RWPE1 (cell line): Measurements from ENCODE around the gene POU6F2.

ENCODE experiments used
- CTCF ChIA-PET: fragments of 350-600 bp; sonication (Branson Sonifier 250); formaldehyde crosslinking; extraction: SDS; loops from one replicate; lab custom pipeline; 2021; lab: Yijun Ruan, JAX
- POLR2A ChIA-PET: fragments of 400-600 bp; formaldehyde crosslinking; extraction: SDS; loops from one replicate; lab custom pipeline; 2020; ENCODE audit warnings: antibody characterized with exemption; ENCODE audit not compliant: low non-redundant PET; lab: Yijun Ruan, JAX
- DNase-seq: peaks from one replicate; pipeline ENCODE4 v3.0.0; 2012; ENCODE audit warnings: low spot score
- H3K27ac ChIP-seq: fragments of 450-650 bp; 2 replicates; pipeline ENCODE4 v1.5.1; 2017
- CTCF ChIP-seq: fragments of 450-650 bp; conservative IDR thresholded peaks from 2 replicates; pipeline ENCODE4 v1.5.1; 2017; ENCODE audit warnings: low read depth, mild to moderate bottlenecking

The POU6F2 gene

GRCh38 chr7:39259391-39260003, 281.8 kb downstream of the POU6F2 start:
- ChIA-PET CTCF (no interaction called here), POLR2A (no interaction called here)
- no peak overlapping the region for H3K27ac ChIP-seq
- DNase-seq: no peak
- TF ChIP-seq CTCF: no peak

- POLR2A ChIA-PET: no interaction called here
- no peak for TF ChIP-seq CTCF
- CTCF ChIA-PET: no interaction called here
Observed at GRCh38 chr7:39260279-39260844, 282.7 kb downstream of the POU6F2 start.

GRCh38 chr7:39261771-39262170, 284.1 kb downstream of the POU6F2 start:
- no peak for DNase-seq
- CTCF ChIA-PET: no interaction called here
- POLR2A ChIA-PET: no interaction called here
- H3K27ac ChIP-seq: no peak overlapping the region
- no peak for TF ChIP-seq CTCF

More at GRCh38 chr7:39260279-39260844, 282.7 kb downstream of the POU6F2 start:
- no peak overlapping the region for H3K27ac ChIP-seq
- no peak for DNase-seq

- TF ChIP-seq CTCF: no peak
- H3K27ac ChIP-seq: no peak overlapping the region
- ChIA-PET POLR2A (no interaction called here), CTCF (interaction anchor here (0.7 kb wide), 2 partner anchors 93 to 228 kb away, joined by 3 to 5 read pairs; no protein-coding TSS in a partner anchor)
- no peak for DNase-seq
Observed at GRCh38 chr7:39265641-39266591, 288.2 kb downstream of the POU6F2 start.

GRCh38 chr7:39269034-39269433, 291.3 kb downstream of the POU6F2 start:
- DNase-seq: no peak
- no peak overlapping the region for H3K27ac ChIP-seq
- POLR2A ChIA-PET: no interaction called here
- CTCF ChIA-PET: no interaction called here
- no peak for TF ChIP-seq CTCF

- no peak overlapping the region for H3K27ac ChIP-seq
- TF ChIP-seq CTCF: no peak
- no peak for DNase-seq
- ChIA-PET POLR2A (no interaction called here), CTCF (no interaction called here)
Observed at GRCh38 chr7:39270018-39270417, 292.3 kb downstream of the POU6F2 start.
